PFSK-1 (cell line): ENCODE data around the gene MAN2A2.

Source experiments
- POLR2AphosphoS5 ChIP-seq: IDR thresholded peaks from 2 replicates; pipeline ENCODE4 v1.6.1; 2012; ENCODE audit warnings: low read depth, mild to moderate bottlenecking, control low read depth, low read length, moderate library complexity
- SIN3A ChIP-seq: IDR thresholded peaks from 2 replicates; pipeline ENCODE4 v1.6.1; 2012; ENCODE audit warnings: mild to moderate bottlenecking, low read length, moderate library complexity, borderline replicate concordance; ENCODE audit not compliant: insufficient read depth
- TAF1 ChIP-seq: IDR thresholded peaks from 2 replicates; pipeline ENCODE4 v1.6.1; 2012; ENCODE audit warnings: low read length, control low read depth, borderline replicate concordance; ENCODE audit not compliant: insufficient read depth
- TF ChIP-seq, protein P1 (sequence below), 2 experiments: IDR thresholded peaks; 2 replicates each; pipeline versions ENCODE4 v1.6.1 to v1.8.0; 2011 to 2012; ENCODE audit warnings: low read depth in 2 of 2, low read length in 2 of 2, control low read depth in 1 of 2, inconsistent platforms in 1 of 2, mild to moderate bottlenecking in 1 of 2, moderate library complexity in 1 of 2; ENCODE audit not compliant: insufficient read depth in 1 of 2

DNA sequence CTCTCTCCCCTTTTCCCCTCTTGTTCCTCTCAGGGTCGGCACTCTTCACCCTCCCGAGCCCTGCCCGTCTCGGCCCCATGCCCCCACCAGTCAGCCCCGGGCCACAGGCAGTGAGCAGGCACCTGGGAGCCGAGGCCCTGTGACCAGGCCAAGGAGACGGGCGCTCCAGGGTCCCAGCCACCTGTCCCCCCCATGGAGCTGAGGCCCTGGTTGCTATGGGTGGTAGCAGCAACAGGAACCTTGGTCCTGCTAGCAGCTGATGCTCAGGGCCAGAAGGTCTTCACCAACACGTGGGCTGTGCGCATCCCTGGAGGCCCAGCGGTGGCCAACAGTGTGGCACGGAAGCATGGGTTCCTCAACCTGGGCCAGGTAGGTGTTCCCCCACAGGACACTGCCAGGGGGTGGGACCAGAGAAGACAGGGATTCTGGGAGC is 27.5 kb upstream of the MAN2A2 start:
- TF ChIP-seq POLR2AphosphoS5 (no peak), TAF1 (no peak), SIN3A (no peak)
- TF ChIP-seq, protein P1, sequence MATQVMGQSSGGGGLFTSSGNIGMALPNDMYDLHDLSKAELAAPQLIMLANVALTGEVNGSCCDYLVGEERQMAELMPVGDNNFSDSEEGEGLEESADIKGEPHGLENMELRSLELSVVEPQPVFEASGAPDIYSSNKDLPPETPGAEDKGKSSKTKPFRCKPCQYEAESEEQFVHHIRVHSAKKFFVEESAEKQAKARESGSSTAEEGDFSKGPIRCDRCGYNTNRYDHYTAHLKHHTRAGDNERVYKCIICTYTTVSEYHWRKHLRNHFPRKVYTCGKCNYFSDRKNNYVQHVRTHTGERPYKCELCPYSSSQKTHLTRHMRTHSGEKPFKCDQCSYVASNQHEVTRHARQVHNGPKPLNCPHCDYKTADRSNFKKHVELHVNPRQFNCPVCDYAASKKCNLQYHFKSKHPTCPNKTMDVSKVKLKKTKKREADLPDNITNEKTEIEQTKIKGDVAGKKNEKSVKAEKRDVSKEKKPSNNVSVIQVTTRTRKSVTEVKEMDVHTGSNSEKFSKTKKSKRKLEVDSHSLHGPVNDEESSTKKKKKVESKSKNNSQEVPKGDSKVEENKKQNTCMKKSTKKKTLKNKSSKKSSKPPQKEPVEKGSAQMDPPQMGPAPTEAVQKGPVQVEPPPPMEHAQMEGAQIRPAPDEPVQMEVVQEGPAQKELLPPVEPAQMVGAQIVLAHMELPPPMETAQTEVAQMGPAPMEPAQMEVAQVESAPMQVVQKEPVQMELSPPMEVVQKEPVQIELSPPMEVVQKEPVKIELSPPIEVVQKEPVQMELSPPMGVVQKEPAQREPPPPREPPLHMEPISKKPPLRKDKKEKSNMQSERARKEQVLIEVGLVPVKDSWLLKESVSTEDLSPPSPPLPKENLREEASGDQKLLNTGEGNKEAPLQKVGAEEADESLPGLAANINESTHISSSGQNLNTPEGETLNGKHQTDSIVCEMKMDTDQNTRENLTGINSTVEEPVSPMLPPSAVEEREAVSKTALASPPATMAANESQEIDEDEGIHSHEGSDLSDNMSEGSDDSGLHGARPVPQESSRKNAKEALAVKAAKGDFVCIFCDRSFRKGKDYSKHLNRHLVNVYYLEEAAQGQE (IDR thresholded peaks at IDR 0.05; ENCODE audit: insufficient read depth in 1 of 2, low read depth in 2 of 2, low read length in 2 of 2), result no peak
